MM.1S (cell line): ENCODE data around the gene ZNF557.
"Not testable (repeated sequence)": the region's sequence is repeated elsewhere in the genome, so short reads cannot be mapped to it uniquely, and the experiment has no call there.

Experiments used
- CTCF ChIP-seq: fragments of 300-600 bp; sonication (generic); IDR thresholded peaks from 2 replicates; pipeline ENCODE4 v1.5.1; 2016; ENCODE audit warnings: antibody characterized with exemption, low read length, mixed read lengths
- EZH2 ChIP-seq: fragments of 300-600 bp; sonication (generic); optimal IDR thresholded peaks from 2 replicates; pipeline ENCODE3; 2017; ENCODE audit warnings: low read depth, mild to moderate bottlenecking, antibody characterized with exemption, low read length, mixed read lengths
- EZH2phosphoT487 ChIP-seq: fragments of 300-600 bp; sonication (generic); IDR thresholded peaks from 2 replicates; pipeline ENCODE4 v1.6.1; 2018; ENCODE audit warnings: antibody characterized with exemption, low read length

- not testable (repeated sequence) for TF ChIP-seq CTCF, EZH2, EZH2phosphoT487
These were observed 13.1 kb upstream of the ZNF557 start for GRCh38 chr19:7056371-7056770.
